Lower leg skin (tissue), 3 donors: ENCODE data around the gene NOBOX.

ENCODE experiments used
- CTCF ChIP-seq, 3 donors: fragments of 450-650 bp; IDR thresholded peaks; one replicate each; pipeline ENCODE4 v1.5.1; 2016; ENCODE audit warnings: antibody characterized with exemption in 3 of 3, mild to moderate bottlenecking in 3 of 3, moderate library complexity in 2 of 3
- POLR2A ChIP-seq, 2 donors: fragments of 450-650 bp; IDR thresholded peaks; one replicate each; pipeline ENCODE4 v1.6.1; 2016 to 2017; ENCODE audit warnings: antibody characterized with exemption in 2 of 2, mild to moderate bottlenecking in 1 of 2, moderate library complexity in 1 of 2

GRCh38 chr7:144439717-144440205 lies 36.3 kb upstream of the NOBOX start:
- TF ChIP-seq CTCF (IDR thresholded peaks at IDR 0.05) = no peak
- no peak for TF ChIP-seq POLR2A (IDR thresholded peaks at IDR 0.05)
